ENCODE data around the gene MXI1. TPM values are rescaled to one million over a fixed set of nuclear protein-coding genes. Genes with fewer than 3 reads are reported as not detected.
"Not testable (repeated sequence)": the region's sequence is repeated elsewhere in the genome, so short reads cannot be mapped to it uniquely, and the experiment has no call there.

The MXI1 gene
- total RNA-seq, 1 experiment from 2014 or later, result 12.1 TPM

DNA sequence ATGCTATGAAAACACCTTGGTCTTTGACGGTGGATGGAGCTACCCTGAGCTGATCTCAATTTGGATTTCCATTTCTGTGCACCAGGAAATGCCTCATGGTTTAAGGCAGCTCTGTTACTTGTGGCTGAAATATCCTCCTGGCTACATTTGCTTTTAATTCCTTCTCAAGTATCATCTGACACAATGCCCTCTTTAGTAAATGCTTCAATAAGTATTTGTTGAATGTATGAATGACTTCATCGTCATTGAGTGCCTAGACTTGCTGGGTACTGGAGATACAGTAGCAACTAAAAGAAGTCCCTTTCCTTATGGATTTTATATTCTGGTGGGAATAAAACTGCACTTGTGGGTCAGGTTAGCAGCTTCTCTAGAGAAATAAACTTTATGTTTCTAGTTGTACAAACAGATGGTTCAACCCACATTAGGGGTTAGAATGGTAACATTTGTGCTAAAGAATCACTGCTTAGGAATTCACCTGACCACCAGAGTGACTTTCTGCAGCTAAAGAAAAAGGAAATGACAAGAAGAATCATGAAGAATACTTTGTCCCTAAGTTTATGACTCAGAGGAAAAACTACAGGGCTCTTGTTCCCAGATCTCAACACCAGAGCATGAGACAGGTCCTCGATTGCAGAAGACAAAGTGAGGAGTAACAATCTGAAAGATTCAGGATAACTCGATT lies 119.1 kb downstream of the MXI1 start:
- in situ Hi-C loops (cut with HindIII; ENCODE audit: low sequenced_read_pairs), result no loop called here
- no peak for DNase-seq (ENCODE audit: low spot score)

- no peak for DNase-seq (ENCODE audit: low spot score)
- in situ Hi-C loops (cut with HindIII; ENCODE audit: low sequenced_read_pairs), result no loop called here
Observed at GRCh38 chr10:110327262-110327914, 120.0 kb downstream of the MXI1 start.

DNA sequence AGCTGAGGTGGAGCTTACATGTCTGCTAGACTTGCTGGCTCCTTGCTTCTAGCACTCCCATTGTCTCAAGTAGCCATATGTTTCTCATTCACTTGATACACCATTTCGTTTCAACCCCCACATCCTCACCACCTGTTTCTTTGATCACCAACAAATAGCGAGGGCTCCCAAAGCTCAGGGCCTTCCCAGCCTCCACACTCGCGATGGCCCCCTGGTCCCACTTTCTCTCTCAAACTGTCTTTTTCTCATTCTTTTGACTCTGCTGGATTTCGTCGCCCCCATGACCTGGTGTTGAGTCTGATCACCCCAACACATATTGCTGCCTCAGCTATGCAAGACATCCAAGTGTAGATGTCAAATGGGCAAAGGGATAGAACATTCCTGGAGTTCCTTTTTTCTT lies 123.3 kb downstream of the MXI1 start:
- no peak for DNase-seq (ENCODE audit: low spot score)
- in situ Hi-C loops (cut with HindIII; ENCODE audit: low sequenced_read_pairs), result no loop called here

GRCh38 chr10:110331226-110331795 lies 123.9 kb downstream of the MXI1 start:
- in situ Hi-C loops (cut with HindIII; ENCODE audit: low sequenced_read_pairs); DNase-seq (ENCODE audit: low spot score): not testable (repeated sequence)

DNA sequence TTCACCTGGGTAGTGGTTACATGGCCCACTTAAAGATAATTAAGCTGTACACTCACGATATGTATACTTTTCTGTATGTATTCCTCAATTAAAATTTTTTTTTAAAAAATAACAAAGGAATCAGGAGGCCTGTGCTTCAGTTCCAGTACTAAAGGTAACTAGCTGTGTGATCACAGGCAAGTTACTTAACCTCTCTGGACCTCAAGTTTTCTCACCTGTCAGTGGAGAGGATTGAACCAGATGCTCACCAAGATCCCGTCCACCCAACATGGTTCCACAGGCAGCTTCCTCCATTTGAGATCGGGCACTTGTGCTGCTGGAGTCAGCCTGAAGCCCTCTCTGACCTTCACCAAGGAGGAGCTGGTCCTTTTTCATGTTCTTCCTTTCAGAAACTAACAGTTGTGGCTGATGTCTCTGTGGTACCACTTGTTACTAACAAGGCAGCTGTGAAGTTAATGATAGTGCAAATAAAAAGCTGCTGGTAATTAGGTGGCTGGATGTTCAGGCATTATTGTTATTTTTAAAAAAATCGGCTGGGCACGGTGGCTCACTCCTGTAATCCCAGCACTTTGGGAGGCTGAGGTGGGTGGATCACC lies 126.8 kb downstream of the MXI1 start:
- no peak for DNase-seq (ENCODE audit: low spot score)

DNA sequence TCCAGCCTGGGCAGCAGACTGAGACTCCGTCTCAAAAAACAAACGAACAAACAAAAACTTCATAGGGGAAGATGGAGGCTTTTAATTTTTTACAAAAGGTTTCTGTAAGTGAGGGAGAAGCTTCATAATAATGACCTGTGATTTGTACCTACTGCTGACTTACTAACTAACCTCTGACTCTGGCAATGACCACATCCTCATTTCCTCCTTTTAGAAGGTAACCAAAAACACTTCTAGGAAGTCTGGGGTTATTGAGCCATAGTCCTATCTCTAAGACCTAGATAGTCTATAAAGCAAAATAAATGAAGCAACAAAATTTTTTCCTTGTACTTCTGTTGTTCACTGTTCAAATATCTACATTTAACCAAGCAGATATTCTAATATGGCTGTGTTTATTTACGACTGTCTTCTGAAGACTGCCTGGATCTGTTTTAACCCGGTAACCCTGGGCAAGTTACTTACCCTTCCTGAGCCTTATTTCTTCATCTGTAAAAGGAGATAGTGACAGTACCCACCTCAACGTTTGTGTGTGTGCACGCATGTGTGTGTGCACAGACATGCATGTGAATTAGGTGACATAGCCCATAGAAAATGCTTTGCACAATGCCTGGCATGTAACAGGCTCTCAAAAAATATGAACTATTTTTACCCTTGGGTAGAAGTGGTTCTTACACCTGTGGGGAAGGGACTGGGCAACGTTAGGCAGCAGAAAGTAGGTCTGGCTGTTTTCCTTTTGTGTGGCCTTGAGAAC lies 128.1 kb downstream of the MXI1 start:
- in situ Hi-C loops (cut with HindIII; ENCODE audit: low sequenced_read_pairs), result no loop called here

More for the DNA sequence above, 126.8 kb downstream of the MXI1 start:
- in situ Hi-C loops (cut with HindIII; ENCODE audit: low sequenced_read_pairs), result no loop called here

GRCh38 chr10:110336111-110336721 lies 128.8 kb downstream of the MXI1 start:
- peak; percentile 49 for DNase-seq (ENCODE audit: low spot score)
- in situ Hi-C loops (cut with HindIII; ENCODE audit: low sequenced_read_pairs), result no loop called here

More for the DNA sequence above, 128.1 kb downstream of the MXI1 start:
- peak; percentile 47 for DNase-seq (ENCODE audit: low spot score)

Other genes with a start within 250 kb of the MXI1 start
- 58.2 and 69.6 TPM in 2 replicates for gene ADD3, start 199.6 kb upstream of the MXI1 start, total RNA-seq (2014; rRNA removed; shearing (Covaris generic))
- 11.1 and 13.5 TPM in 2 replicates for gene SMNDC1, start 97.3 kb downstream of the MXI1 start, total RNA-seq (2014; rRNA removed; shearing (Covaris generic))

Measured in G401 (cell line).